A673 (cell line): ENCODE results near the gene KLRF1. TPM values are rescaled to one million over a fixed set of nuclear protein-coding genes. Genes with fewer than 3 reads are reported as not detected.
A peak's percentile ranks its signal among the peaks of the same experiment; 100 is the strongest.

Source experiments
- BruUV-seq: library from RNA; stranded (reverse); fragments of 400-500 nt; replicated peaks from 2 replicates; lab custom pipeline; 2021; lab: Mats Ljungman, UMichigan
- CTCF ChIA-PET: fragments of 300-600 bp; sonication (Branson Sonifier 250); formaldehyde crosslinking; loops from one replicate; lab custom pipeline; 2022; ENCODE audit warnings: antibody characterized with exemption; lab: Charles Lee
- POLR2A ChIA-PET: fragments of 300-600 bp; sonication (Branson Sonifier 250); formaldehyde crosslinking; loops from one replicate; lab custom pipeline; 2022; ENCODE audit warnings: antibody characterized with exemption; ENCODE audit not compliant: low non-redundant PET; lab: Charles Lee
- DNase-seq: peaks from one replicate; pipeline ENCODE4 v3.0.0-alpha.2; 2015; ENCODE audit warnings: low spot score
- H3K27ac ChIP-seq: fragments of 200-600 bp; sonication (generic); 2 replicates; pipeline ENCODE4 v1.5.1; 2016; ENCODE audit warnings: mixed run types, low read depth, mild to moderate bottlenecking, mixed read lengths, antibody characterized with exemption, low read length; ENCODE audit not compliant: poor library complexity, severe bottlenecking
- H3K27me3 ChIP-seq: fragments of 200-600 bp; sonication (generic); replicated peaks from 2 replicates; pipeline ENCODE4 v1.6.1; 2017; ENCODE audit warnings: mixed run types, low read depth, mild to moderate bottlenecking, mixed read lengths, antibody characterized with exemption, low read length; ENCODE audit not compliant: insufficient read depth, poor library complexity
- H3K36me3 ChIP-seq: fragments of 200-600 bp; sonication (generic); 2 replicates; pipeline ENCODE4 v1.6.1; 2016; ENCODE audit warnings: mixed run types, mild to moderate bottlenecking, mixed read lengths, antibody characterized with exemption, low read length; ENCODE audit not compliant: insufficient read depth, poor library complexity, severe bottlenecking
- H3K4me1 ChIP-seq: fragments of 200-600 bp; sonication (generic); 2 replicates; pipeline ENCODE4 v1.6.1; 2017; ENCODE audit warnings: mixed run types, mild to moderate bottlenecking, mixed read lengths, antibody characterized with exemption, low read length; ENCODE audit not compliant: insufficient read depth, poor library complexity, severe bottlenecking
- H3K4me3 ChIP-seq: fragments of 200-600 bp; sonication (generic); 2 replicates; pipeline ENCODE4 v1.5.1; 2016; ENCODE audit warnings: low read depth, mixed run types, mild to moderate bottlenecking, mixed read lengths, low read length; ENCODE audit not compliant: poor library complexity, severe bottlenecking
- H3K9me3 ChIP-seq: fragments of 200-600 bp; sonication (generic); 2 replicates; pipeline ENCODE4 v1.6.1; 2016; ENCODE audit warnings: mixed run types, low read depth, mild to moderate bottlenecking, mixed read lengths, antibody characterized with exemption, low read length; ENCODE audit not compliant: poor library complexity, severe bottlenecking
- CTCF ChIP-seq: fragments of 300-800, 200-600 bp; sonication (generic); conservative IDR thresholded peaks from 2 replicates; pipeline ENCODE4 v1.5.1; 2017; ENCODE audit warnings: low read depth, mild to moderate bottlenecking, antibody characterized with exemption, low read length, moderate library complexity, mixed read lengths
- EZH2 ChIP-seq: fragments of 200-600 bp; sonication (generic); IDR thresholded peaks from 2 replicates; pipeline ENCODE4 v1.6.1; 2017; ENCODE audit warnings: borderline replicate concordance, low read depth, mild to moderate bottlenecking, mixed read lengths, antibody characterized with exemption, low read length; ENCODE audit not compliant: poor library complexity, severe bottlenecking
- intact Hi-C: fragments of 100-400 bp; cut with micrococcal nuclease; formaldehyde crosslinking; loops from one replicate; pipeline ENCODE4 v1.10.0; 2022; ENCODE audit not compliant: unreplicated experiment
- total RNA-seq: library from RNA; stranded (reverse); gene quantifications from 2 replicates; pipeline ENCODE4 v1.2.3, GENCODE V29; 2021

KLRF1 gene
- total RNA-seq, 1 experiment from 2014 or later = not detected

GRCh38 chr12:9867531-9867930, 40.2 kb downstream of the KLRF1 start:
- H3K27ac ChIP-seq = peak overlapping the region; percentile 64
- no TSS peak for BruUV-seq

GRCh38 chr12:9868311-9868801, 41.1 kb downstream of the KLRF1 start:
- Histone ChIP-seq H3K9me3 (peaks cover 3% of the 10 kb centered on the region), H3K36me3 (peaks cover 3% of the 10 kb centered on the region), H3K27ac (peak overlapping the region; percentile 74), H3K4me3 (peak overlapping the region; percentile 53), H3K4me1 (peaks cover 4% of the 10 kb centered on the region), H3K27me3 (no peaks in the 10 kb centered on the region)
- ChIA-PET POLR2A (no interaction called here), CTCF (no interaction called here)
- DNase-seq = peak; percentile 59
- no TSS peak for BruUV-seq
- intact Hi-C loops = no loop called here
- TF ChIP-seq CTCF (no peak), EZH2 (no peak)

More at GRCh38 chr12:9867531-9867930, 40.2 kb downstream of the KLRF1 start:
- H3K4me3 ChIP-seq = peak overlapping the region; percentile 53
- DNase-seq = peak; percentile 25
- ChIA-PET CTCF (no interaction called here), POLR2A (no interaction called here)
- no peaks in the 10 kb centered on the region for H3K27me3 ChIP-seq
- intact Hi-C loops = no loop called here
- H3K9me3 ChIP-seq = peaks cover 3% of the 10 kb centered on the region
- H3K36me3 ChIP-seq = peaks cover 3% of the 10 kb centered on the region
- peaks cover 4% of the 10 kb centered on the region for H3K4me1 ChIP-seq
- TF ChIP-seq CTCF (no peak), EZH2 (no peak)

- Histone ChIP-seq H3K4me3 (peak overlapping the region; percentile 53), H3K4me1 (peaks cover 4% of the 10 kb centered on the region), H3K27me3 (no peaks in the 10 kb centered on the region), H3K27ac (peak overlapping the region; percentile 74), H3K36me3 (peaks cover 3% of the 10 kb centered on the region), H3K9me3 (peaks cover 3% of the 10 kb centered on the region)
- TF ChIP-seq CTCF = no peak
- no peak for TF ChIP-seq EZH2
- ChIA-PET CTCF (no interaction called here), POLR2A (no interaction called here)
- DNase-seq = no peak
- no TSS peak for BruUV-seq
- intact Hi-C loops = no loop called here
Measured at GRCh38 chr12:9868951-9869306, 41.6 kb downstream of the KLRF1 start.
